GM21526 (cell line): Measurements from ENCODE around the gene ARHGEF1.
A peak's percentile ranks its signal among the peaks of the same experiment; 100 is the strongest.

Experiments used
- ATAC-seq: cut with Tn5 transposase; IDR thresholded peaks from one replicate; pipeline ENCODE4 v1.9.1; 2021; ENCODE audit warnings: moderate library complexity; ENCODE audit not compliant: unreplicated experiment, low FRiP score

Gene ARHGEF1

DNA sequence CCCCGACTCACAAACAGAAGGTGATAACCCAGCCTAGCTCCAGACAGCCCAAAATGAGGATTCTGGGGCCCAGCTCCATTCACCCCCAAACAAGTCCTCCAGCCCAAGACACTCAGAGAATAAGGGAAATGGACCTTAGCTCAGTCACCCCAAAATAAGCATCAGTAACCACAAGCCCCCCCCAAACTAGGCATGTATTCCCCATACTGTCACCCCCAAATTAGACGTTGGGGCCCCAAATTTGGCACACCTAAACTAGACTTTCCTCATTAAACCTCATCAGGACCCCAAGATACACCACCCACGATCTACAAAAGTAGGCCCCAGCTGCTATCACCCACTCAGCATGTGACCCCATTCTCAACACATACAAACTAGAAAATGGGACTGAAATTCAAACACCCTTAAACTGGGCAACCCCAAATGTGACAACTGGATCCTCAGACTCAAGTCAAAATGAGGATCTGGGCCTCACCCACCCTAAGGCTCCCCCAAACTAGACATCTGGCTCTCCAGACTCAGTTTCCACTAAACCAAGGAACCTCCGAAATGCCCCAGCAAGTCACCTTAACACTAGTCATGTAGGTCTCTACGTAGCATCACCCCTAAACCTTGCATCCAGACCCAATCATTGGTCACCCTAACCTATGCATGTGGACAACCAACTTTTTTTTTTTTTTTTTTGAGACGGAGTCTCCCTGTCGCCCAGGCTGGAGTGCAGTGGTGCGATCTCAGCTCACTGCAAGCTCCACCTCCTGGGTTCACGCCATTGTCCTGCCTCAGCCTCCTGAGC lies 58.6 kb downstream of the ARHGEF1 start:
- no peak for ATAC-seq

DNA sequence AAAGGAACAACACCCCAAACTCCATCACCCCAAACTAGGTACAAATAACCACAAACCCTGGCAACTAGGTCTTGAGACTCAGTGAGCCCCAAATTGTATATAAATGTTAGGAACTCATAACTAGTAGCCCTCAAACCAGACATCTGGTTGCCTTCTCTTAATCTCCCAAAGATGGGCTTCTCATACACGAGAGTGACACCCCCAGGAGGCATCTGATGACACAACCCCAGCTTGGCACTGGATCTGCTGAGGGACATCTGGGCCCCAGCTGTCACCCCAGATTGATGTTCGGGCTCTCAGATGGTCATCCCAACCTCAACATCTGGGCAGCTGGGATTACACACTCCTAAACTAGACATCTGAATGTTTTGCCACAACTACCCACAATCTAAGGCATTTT lies 61.4 kb downstream of the ARHGEF1 start:
- ATAC-seq: no peak

DNA sequence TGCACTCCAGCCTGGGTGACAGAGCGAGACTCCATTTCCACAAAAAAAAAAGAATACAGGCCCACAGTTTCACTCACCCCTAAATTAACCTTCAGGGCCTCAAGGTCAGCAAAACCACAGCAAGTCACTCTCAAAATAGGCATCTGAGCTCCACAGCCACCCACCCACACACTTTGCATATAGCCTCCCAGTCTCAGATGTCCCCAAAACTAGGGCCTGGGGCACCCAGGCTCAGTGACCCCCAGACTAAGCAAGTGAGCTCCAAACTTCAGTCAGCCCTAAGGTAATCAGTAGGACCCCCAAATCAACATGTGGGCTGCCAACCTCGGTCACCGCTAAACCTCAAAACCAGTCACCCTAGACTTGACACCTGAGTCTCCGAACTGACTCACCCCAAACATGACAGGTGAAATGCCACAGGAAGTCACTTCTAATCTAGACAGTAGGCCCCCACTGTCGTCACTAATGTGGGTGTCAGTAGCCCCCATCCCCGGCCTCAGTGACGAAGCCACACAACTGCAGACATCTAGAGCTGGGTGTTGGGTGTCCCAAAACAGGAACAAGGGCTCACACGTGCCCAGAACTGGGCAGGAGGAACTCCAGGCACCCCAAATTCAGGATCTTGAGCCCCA lies 62.3 kb downstream of the ARHGEF1 start:
- peak; percentile 68 for ATAC-seq

DNA sequence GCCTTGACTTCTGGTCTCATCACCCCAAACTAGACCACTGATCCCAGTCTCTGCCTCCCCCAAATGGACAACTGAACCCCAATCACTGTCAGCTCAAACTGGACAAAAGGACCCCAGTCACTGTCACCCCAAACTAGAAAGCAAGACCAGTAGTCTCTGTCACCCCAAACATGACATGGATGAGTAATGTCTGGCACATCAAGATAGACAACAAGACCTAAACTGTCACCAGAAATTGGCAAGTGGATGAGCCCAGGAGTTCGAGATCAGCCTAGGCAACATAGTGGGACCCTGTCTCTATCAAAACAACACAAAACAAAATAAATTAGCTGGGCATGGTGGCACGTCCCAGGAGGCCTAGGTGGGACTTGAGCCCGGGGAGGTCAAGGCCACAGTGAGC lies 64.1 kb downstream of the ARHGEF1 start:
- ATAC-seq: no peak

DNA sequence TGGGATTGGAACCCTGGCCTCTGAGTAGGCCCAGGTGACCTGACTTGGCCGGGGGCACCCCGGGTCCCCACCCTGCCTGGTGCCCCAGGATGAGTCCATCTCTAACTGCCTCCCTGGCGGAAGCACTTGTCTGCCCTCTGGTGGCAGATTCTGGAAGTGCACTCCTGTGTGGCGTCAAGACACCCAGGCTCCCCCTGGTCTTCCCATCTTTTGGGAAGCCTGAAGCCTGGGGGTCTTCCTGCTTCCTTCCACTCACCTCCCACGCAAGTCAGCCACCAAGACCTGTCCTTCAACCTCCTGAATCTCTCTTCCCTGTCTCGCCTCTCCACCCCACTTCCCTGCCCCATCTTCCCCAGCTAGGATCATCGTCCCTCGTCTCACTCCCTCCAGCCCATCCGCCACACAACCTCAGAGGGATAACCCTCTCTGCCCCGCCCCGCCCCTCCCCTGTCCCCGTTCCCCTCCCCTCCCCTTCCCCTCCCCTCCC lies 68.7 kb downstream of the ARHGEF1 start:
- no peak for ATAC-seq

DNA sequence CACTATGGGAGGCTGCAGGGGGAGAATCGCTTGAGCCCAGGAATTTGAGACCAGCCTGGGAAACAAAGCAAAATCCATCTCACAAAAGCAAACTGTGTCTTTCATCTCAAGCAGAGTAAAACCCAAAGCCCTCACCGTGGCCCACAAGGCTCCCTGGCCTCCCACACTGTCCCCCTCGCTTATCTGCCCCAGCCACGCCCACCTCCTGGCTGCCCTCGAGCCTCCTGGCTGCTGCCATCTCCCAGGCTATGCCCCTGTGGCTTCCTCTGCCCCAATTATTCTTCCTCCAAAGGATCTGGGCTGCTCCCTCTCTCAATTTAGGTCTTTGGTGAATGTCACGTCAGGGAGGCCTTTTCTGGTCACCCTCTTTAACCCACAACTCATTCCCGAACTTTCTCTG lies 72.5 kb downstream of the ARHGEF1 start:
- ATAC-seq: no peak

DNA sequence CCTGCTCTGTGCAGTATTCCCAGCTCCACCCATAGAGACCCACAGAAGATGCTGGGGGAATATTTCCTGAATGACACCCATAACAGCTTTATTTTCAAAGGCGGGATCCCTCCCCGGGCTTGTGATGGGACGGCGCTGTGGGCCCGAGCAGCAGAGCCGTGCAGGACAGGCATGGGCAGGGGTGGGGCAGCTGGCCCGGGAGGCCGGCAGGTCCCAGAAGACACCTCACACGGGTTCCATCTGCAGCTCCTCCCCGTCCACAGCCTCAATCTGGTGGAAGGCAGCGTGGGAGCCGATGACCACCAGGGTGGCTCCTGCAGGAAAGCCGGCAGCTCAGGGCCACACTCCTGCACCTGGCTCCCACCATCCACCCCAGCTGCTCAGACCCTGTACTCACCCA lies 73.6 kb downstream of the ARHGEF1 start:
- ATAC-seq: no peak
